Choroid plexus epithelial cell (primary cell): ENCODE data around the gene NRDE2.

Source experiments
- DNase-seq: peaks from one replicate; pipeline ENCODE4 v3.0.0-alpha.2; 2010; ENCODE audit warnings: low read depth
- H3K4me3 ChIP-seq: 2 replicates; pipeline ENCODE4 v1.5.1; 2011; ENCODE audit warnings: low read depth, mild to moderate bottlenecking, control low read depth, low read length, moderate library complexity
- TF ChIP-seq, protein P1 (sequence below): conservative IDR thresholded peaks from 2 replicates; pipeline ENCODE4 v1.5.1; 2011; ENCODE audit warnings: low read depth, mild to moderate bottlenecking, control low read depth, inconsistent platforms, low read length, moderate library complexity

The NRDE2 gene

DNA sequence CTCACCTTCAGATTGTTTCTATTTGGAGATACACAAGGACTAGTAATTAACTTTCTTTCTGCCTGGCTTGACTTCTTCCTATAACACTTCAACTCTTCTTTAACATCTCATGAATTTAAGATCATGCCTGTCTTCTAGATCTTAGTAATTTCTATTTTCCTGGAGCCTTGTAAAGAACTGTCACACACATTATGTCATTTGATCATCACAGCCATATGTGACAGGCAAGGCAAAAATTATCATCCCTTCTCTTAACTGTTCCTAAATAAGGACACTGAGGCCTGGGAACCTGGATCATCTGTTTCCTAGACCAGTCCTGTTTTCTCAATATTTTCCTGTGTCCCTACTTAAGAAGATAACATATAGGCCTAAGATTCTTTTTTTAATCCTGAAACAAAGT, 27.2 kb downstream of the NRDE2 start:
- no peak for DNase-seq

DNA sequence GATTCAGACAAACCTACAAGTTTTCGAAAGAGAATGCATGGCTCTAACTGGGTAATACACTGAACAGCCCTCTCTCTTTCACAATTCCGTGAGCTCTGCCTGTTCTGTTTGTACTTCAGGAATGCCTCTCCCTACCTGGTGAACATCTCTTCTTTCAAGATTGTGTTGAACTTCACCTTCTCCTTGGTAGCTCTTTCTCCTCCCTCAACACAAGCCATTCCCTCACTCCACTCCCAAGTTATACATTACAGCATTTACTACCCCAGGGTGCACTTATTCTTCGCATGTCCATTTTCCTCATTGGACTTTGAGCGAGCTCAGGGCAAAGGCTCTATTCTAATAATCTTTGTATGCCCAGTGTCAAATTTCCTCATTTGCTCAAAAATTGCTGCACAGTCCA, 28.3 kb downstream of the NRDE2 start:
- H3K4me3 ChIP-seq = no peak overlapping the region
- TF ChIP-seq, protein P1, sequence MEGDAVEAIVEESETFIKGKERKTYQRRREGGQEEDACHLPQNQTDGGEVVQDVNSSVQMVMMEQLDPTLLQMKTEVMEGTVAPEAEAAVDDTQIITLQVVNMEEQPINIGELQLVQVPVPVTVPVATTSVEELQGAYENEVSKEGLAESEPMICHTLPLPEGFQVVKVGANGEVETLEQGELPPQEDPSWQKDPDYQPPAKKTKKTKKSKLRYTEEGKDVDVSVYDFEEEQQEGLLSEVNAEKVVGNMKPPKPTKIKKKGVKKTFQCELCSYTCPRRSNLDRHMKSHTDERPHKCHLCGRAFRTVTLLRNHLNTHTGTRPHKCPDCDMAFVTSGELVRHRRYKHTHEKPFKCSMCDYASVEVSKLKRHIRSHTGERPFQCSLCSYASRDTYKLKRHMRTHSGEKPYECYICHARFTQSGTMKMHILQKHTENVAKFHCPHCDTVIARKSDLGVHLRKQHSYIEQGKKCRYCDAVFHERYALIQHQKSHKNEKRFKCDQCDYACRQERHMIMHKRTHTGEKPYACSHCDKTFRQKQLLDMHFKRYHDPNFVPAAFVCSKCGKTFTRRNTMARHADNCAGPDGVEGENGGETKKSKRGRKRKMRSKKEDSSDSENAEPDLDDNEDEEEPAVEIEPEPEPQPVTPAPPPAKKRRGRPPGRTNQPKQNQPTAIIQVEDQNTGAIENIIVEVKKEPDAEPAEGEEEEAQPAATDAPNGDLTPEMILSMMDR = no peak
- DNase-seq = no peak

More for the DNA sequence above, 27.2 kb downstream of the NRDE2 start:
- no peak overlapping the region for H3K4me3 ChIP-seq
- TF ChIP-seq, protein P1 = no peak

DNA sequence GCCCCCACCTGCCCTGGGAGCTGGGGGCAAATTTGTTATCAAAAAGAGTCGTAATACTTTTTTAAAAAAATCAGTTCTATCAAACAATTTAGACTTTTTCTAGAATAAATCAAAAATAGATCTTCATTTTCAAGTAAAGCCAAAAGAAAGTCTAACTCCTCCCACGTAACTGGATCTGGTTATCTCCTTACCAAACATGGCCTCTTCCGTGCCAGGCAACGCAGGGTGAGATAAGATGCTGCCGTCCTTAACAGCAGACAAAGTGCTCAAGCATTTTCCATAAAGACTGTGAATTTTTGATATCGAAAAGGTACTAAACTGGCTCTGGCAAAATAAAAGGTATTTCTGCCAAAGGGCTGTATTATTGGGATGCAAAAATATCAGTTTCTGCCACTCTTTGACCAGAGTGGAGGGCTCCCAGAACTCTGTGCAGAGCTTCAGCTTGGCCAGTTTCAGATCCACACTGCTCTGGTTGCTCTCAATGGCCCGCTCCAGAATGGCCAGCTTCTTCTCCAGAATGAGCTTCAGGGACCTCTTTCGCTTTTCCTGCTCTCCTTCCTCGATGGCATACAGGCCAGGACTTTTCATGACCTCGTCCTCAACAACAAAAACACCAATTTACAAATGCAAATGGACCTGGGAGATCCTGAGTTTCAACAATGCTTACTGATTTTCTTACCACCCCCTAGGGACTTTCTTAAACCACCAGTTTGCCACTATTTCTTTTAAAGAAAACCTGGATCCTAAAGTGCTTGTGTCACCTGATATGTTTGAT, 29.0 kb downstream of the NRDE2 start:
- no peak for DNase-seq
- TF ChIP-seq, protein P1 = no peak

DNA sequence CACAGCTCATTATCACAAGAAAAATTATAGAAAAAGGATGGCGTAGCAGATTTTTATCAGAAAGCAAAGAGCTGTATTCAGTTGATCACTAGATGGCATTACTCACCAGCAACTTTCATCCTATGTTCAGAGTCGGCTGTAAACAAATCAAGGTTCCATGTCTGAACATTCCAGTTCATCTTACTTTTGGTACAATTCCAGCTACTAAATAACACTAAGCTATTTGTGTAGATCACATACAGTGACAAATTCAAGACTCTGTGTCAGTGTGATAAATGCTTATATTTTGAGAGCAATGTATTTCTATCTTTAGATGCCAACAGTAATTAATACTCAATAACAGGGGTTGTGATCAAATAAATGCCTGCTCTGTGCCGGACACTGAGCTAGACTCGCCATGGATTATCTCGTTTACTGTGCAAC, 30.1 kb downstream of the NRDE2 start:
- TF ChIP-seq, protein P1 = peak; percentile 63
- no peak overlapping the region for H3K4me3 ChIP-seq
- DNase-seq = peak; percentile 89

More for the DNA sequence above, 29.0 kb downstream of the NRDE2 start:
- H3K4me3 ChIP-seq = no peak overlapping the region

DNA sequence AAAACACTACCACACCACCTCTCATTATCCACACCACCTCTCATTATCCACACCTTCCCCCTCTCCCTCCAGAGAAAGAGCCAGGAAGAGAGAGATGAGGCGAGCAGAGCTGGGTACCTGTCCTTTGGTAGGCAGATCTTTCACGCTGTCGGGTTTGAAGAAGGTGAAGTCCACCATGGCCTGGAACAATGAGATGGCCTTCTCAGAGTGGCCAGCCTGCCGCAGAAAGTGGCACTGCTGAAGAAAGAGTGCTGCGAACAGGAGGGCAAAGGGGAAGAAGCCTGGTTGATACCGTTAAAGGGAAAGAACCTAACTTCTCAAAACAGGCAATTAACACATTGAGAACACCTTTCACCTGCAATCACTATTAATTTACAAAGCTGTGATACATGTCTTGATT, 30.6 kb downstream of the NRDE2 start:
- no peak overlapping the region for H3K4me3 ChIP-seq
- no peak for DNase-seq
- TF ChIP-seq, protein P1 = no peak

DNA sequence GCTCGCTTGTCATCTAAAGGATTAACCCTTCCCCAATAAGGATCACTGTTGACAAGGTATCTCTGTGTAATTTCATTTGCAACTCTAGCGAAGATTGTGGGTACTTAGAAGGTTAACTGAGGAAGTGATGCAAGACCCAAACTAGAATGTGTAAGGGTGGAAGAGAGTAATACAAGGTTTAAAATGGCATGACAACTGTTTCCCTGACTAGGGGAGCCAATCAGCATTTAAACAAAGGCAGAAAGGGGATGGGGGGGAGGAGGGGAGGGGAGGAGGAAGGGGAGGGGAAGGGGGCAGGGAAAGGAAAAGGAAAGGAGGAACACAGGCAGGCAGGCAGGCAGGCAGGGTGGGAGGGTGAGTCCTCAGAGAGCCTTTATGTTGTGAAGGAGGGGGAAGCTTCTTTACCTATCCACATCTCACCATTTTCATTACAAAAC, 31.1 kb downstream of the NRDE2 start:
- peak; percentile 56 for DNase-seq
- TF ChIP-seq, protein P1 = no peak
- no peak overlapping the region for H3K4me3 ChIP-seq

DNA sequence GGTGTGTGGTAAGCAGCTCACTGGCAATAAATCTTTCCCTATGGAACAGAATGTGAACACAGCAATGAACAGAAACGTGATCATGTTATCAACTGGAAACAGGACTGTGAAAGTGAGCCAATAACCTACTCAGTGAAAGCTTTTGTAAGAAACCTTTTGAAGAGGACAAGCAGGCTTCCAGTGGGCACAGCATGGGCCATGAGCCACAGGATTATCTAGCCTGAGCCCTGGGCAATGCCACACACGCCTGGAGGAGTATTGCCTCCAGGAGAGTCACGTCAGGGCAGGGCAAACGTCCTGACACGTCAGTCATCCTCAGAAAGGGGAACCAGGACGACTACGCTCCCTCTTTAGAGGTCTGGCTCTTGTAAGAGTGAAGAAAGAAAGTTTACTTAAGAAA, 32.3 kb downstream of the NRDE2 start:
- H3K4me3 ChIP-seq = no peak overlapping the region
- no peak for DNase-seq
- TF ChIP-seq, protein P1 = no peak
